Loucy (cell line): ENCODE measurements around the gene LUC7L3.

ENCODE experiments used
- H2AFZ ChIP-seq: fragments of 200-600 bp; sonication (generic); 2 replicates; pipeline ENCODE4 v1.6.0; 2016; ENCODE audit warnings: antibody characterized with exemption, mild to moderate bottlenecking, low read length, moderate library complexity
- H3F3A ChIP-seq: fragments of 200-600 bp; 2 replicates; pipeline ENCODE4 v1.6.0; 2016; ENCODE audit warnings: antibody characterized with exemption, low read depth, mild to moderate bottlenecking
- H3K27me3 ChIP-seq: fragments of 200-600 bp; sonication (generic); 2 replicates; pipeline ENCODE4 v1.6.1; 2014; ENCODE audit warnings: low read length, mild to moderate bottlenecking; ENCODE audit not compliant: insufficient read depth, poor library complexity, severe bottlenecking
- H3K36me3 ChIP-seq: fragments of 200-600 bp; sonication (generic); 2 replicates; pipeline ENCODE4 v1.6.1; 2016; ENCODE audit warnings: low read length; ENCODE audit not compliant: insufficient read depth
- H3K4me1 ChIP-seq: fragments of 200-600 bp; sonication (generic); 2 replicates; pipeline ENCODE4 v1.5.1; 2014; ENCODE audit warnings: low read length, mild to moderate bottlenecking; ENCODE audit not compliant: insufficient read depth, poor library complexity, severe bottlenecking
- H3K4me2 ChIP-seq: fragments of 200-600 bp; sonication (generic); 2 replicates; pipeline ENCODE4 v1.6.0; 2014; ENCODE audit warnings: antibody characterized with exemption, low read length, low read depth, mild to moderate bottlenecking; ENCODE audit not compliant: poor library complexity, severe bottlenecking
- H3K4me3 ChIP-seq: fragments of 200-600 bp; sonication (generic); 2 replicates; pipeline ENCODE4 v1.5.1; 2014; ENCODE audit warnings: low read length, mild to moderate bottlenecking, mixed read lengths; ENCODE audit not compliant: poor library complexity, severe bottlenecking
- H3K79me2 ChIP-seq: fragments of 200-600 bp; sonication (generic); 2 replicates; pipeline ENCODE4 v1.6.1; 2014; ENCODE audit warnings: low read length; ENCODE audit not compliant: insufficient read depth
- H3K9ac ChIP-seq: fragments of 200-600 bp; sonication (generic); 2 replicates; pipeline ENCODE4 v1.6.0; 2014; ENCODE audit warnings: mild to moderate bottlenecking, low read depth, low read length, moderate library complexity; ENCODE audit not compliant: poor library complexity, severe bottlenecking
- H3K9me2 ChIP-seq: fragments of 200-600 bp; sonication (generic); replicated peaks from 2 replicates; pipeline ENCODE4 v1.6.1; 2016; ENCODE audit warnings: low read depth, low read length, mixed read lengths
- H3K9me3 ChIP-seq: fragments of 200-600 bp; sonication (generic); 2 replicates; pipeline ENCODE4 v1.6.1; 2014; ENCODE audit warnings: mild to moderate bottlenecking, antibody characterized with exemption, low read length, low read depth; ENCODE audit not compliant: insufficient read depth
- H4K20me1 ChIP-seq: fragments of 200-600 bp; sonication (generic); 2 replicates; pipeline ENCODE4 v1.6.0; 2014; ENCODE audit warnings: antibody characterized with exemption, low read length, mild to moderate bottlenecking; ENCODE audit not compliant: insufficient read depth, poor library complexity, severe bottlenecking
- EZH2phosphoT487 ChIP-seq: fragments of 200-600 bp; IDR thresholded peaks from 2 replicates; pipeline ENCODE4 v1.6.1; 2018; ENCODE audit warnings: antibody characterized with exemption, mild to moderate bottlenecking, moderate library complexity, borderline replicate concordance
- TF ChIP-seq, protein P1 (sequence below): fragments of 200-600 bp; sonication (generic); conservative IDR thresholded peaks from 2 replicates; pipeline ENCODE4 v1.5.1; 2014; ENCODE audit warnings: mild to moderate bottlenecking, antibody characterized with exemption, low read length

The LUC7L3 gene

GRCh38 chr17:50692448-50693035 is 26.9 kb upstream of the LUC7L3 start:
- Histone ChIP-seq H3K4me2 (no peak overlapping the region), H3K4me1 (peaks cover 4% of the 10 kb centered on the region), H3K4me3 (no peak overlapping the region)

GRCh38 chr17:50693036-50693682 is 26.2 kb upstream of the LUC7L3 start:
- no peak overlapping the region for H3K4me2 ChIP-seq

More at GRCh38 chr17:50692448-50693035, 26.9 kb upstream of the LUC7L3 start:
- H4K20me1 ChIP-seq: no peaks in the 10 kb centered on the region
- TF ChIP-seq, protein P1, sequence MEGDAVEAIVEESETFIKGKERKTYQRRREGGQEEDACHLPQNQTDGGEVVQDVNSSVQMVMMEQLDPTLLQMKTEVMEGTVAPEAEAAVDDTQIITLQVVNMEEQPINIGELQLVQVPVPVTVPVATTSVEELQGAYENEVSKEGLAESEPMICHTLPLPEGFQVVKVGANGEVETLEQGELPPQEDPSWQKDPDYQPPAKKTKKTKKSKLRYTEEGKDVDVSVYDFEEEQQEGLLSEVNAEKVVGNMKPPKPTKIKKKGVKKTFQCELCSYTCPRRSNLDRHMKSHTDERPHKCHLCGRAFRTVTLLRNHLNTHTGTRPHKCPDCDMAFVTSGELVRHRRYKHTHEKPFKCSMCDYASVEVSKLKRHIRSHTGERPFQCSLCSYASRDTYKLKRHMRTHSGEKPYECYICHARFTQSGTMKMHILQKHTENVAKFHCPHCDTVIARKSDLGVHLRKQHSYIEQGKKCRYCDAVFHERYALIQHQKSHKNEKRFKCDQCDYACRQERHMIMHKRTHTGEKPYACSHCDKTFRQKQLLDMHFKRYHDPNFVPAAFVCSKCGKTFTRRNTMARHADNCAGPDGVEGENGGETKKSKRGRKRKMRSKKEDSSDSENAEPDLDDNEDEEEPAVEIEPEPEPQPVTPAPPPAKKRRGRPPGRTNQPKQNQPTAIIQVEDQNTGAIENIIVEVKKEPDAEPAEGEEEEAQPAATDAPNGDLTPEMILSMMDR: no peak
- TF ChIP-seq EZH2phosphoT487: no peak
- no peak overlapping the region for H3K9ac ChIP-seq
- H3F3A ChIP-seq: no peaks in the 10 kb centered on the region
- peaks cover 38% of the 10 kb centered on the region; the same call in 1 of the 2 replicates for H3K36me3 ChIP-seq
- H2AFZ ChIP-seq: no peak overlapping the region
- H3K27me3 ChIP-seq: no peaks in the 10 kb centered on the region
- no peaks in the 10 kb centered on the region for H3K9me2 ChIP-seq
- no peaks in the 10 kb centered on the region for H3K79me2 ChIP-seq
- no peaks in the 10 kb centered on the region for H3K9me3 ChIP-seq

GRCh38 chr17:50696365-50696879 is 23.0 kb upstream of the LUC7L3 start:
- Histone ChIP-seq H3K4me3 (no peak overlapping the region), H3F3A (no peaks in the 10 kb centered on the region), H3K9ac (no peak overlapping the region), H3K27me3 (no peaks in the 10 kb centered on the region), H3K9me2 (no peaks in the 10 kb centered on the region), H3K4me1 (peaks cover 5% of the 10 kb centered on the region), H2AFZ (no peak overlapping the region), H3K9me3 (no peaks in the 10 kb centered on the region), H3K4me2 (no peak overlapping the region), H3K36me3 (peaks cover 58% of the 10 kb centered on the region), H4K20me1 (peaks cover 2% of the 10 kb centered on the region), H3K79me2 (0 out of 2 replicates have a peak, but pooled peaks cover 1% of the 10 kb centered on the region)
- TF ChIP-seq, protein P1: no peak
- no peak for TF ChIP-seq EZH2phosphoT487

More at GRCh38 chr17:50693036-50693682, 26.2 kb upstream of the LUC7L3 start:
- H3K9me2 ChIP-seq: no peaks in the 10 kb centered on the region
- H3K4me1 ChIP-seq: peaks cover 4% of the 10 kb centered on the region
- no peaks in the 10 kb centered on the region for H3K79me2 ChIP-seq
- H3K9ac ChIP-seq: no peak overlapping the region
- no peak overlapping the region for H3K4me3 ChIP-seq
- H2AFZ ChIP-seq: no peak overlapping the region
- no peaks in the 10 kb centered on the region for H4K20me1 ChIP-seq
- H3F3A ChIP-seq: no peaks in the 10 kb centered on the region
- no peaks in the 10 kb centered on the region for H3K9me3 ChIP-seq
- no peaks in the 10 kb centered on the region for H3K27me3 ChIP-seq
- peaks cover 44% of the 10 kb centered on the region; the same call in 1 of the 2 replicates for H3K36me3 ChIP-seq
- TF ChIP-seq, protein P1: no peak
- no peak for TF ChIP-seq EZH2phosphoT487
